Measurements from ENCODE around the gene DHX35. TPM values are rescaled to one million over a fixed set of nuclear protein-coding genes. Genes with fewer than 3 reads are reported as not detected.

Gene DHX35
- total and polyA plus RNA-seq, 2 of the 13 experiments (the other 11 are each of a cell fraction or from before 2014, with no cell fraction given), result 25.8 to 28.7 TPM

DNA sequence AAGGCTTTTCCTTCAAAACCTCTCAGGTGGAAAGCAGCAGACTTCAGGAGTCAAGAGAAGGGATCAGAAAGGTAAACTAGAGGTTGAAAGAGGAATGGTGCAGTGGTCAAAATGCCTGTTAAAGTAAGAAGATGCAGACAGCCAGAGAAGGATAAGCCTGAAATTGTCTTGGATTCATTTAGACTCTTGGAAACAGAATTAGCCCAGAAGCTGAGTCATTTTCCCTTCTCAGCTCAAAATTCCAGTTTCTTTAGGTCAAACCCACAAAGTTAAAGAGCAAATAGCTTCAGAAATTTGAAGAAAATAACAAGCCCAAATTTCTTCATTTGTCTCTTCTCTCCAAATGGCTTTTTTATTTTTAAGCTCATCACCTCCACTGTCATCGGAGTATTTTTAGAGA is 73.9 kb downstream of the DHX35 start:
- H3K9me3 ChIP-seq (ENCODE audit: low read length), result no peaks in the 10 kb centered on the region
- H3K4me1 ChIP-seq (ENCODE audit: insufficient read depth, low read length), result peaks cover 6% of the 10 kb centered on the region; the same call in 1 of the 2 replicates
- H3K27me3 ChIP-seq (ENCODE audit: control insufficient read depth in 1 of 2, insufficient read depth in 2 of 2, low read length in 2 of 2), result no peaks in the 10 kb centered on the region
- BruUV-seq (replicated peaks), result no TSS peak
- H3K4me2 ChIP-seq (ENCODE audit: low read depth, low read length), result no peak overlapping the region
- H3K36me3 ChIP-seq (replicated peaks in 1 of 2; ENCODE audit: control insufficient read depth in 1 of 2, insufficient read depth in 2 of 2, low read length in 2 of 2), result peaks cover 46 to 64% of the 10 kb centered on the region in 2 experiments
- no peak overlapping the region for H3K27ac ChIP-seq (ENCODE audit: extremely low read length, insufficient read depth, low read length)
- in situ Hi-C loops (cut with HindIII; ENCODE audit: extremely low pct_ligation_motif_present, low pct_unique_long_range_greater_than_20kb), result loop anchor here (25.0 kb wide), 1 partner anchor 399 kb away; no protein-coding TSS in a partner anchor
- DNase-seq (ENCODE audit: low spot score) (no peak), FAIRE-seq (no peak), ATAC-seq (no peak)
- H2AFZ ChIP-seq (ENCODE audit: low read length), result no peak overlapping the region
- no peaks in the 10 kb centered on the region for H4K20me1 ChIP-seq (ENCODE audit: insufficient read depth, low read length)
- no peak overlapping the region for H3K9ac ChIP-seq (ENCODE audit: insufficient read depth, low read depth, low read length)
- no peak overlapping the region for H3K4me3 ChIP-seq (replicated peaks in 1 of 3; ENCODE audit: insufficient read depth in 1 of 3, low read depth in 2 of 3, low read length in 3 of 3)
- no peaks in the 10 kb centered on the region for H3K79me2 ChIP-seq (ENCODE audit: insufficient read depth, low read length)
- no peak for TF ChIP-seq KLF6 (CRISPR knock-in tag; IDR thresholded peaks at IDR 0.05)
- TF ChIP-seq, protein P1, sequence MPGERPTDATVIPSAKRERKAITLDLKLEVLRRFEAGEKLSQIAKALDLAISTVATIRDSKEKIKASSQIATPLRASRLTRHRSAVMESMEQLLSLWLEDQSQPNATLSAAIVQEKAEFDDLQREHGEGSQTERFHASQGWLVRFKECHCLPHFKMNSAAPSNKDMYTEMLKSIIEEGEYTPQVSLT (CRISPR knock-in tag; IDR thresholded peaks at IDR 0.05; ENCODE audit: borderline replicate concordance, low read depth), result no peak
- TF ChIP-seq ZNF224 (CRISPR knock-in tag; IDR thresholded peaks at IDR 0.05), result no peak
- TF ChIP-seq GATA4 (IDR thresholded peaks at IDR 0.05; ENCODE audit: borderline replicate concordance, low read depth), result no peak
- intact Hi-C loops (cut with micrococcal nuclease; ENCODE audit: unreplicated experiment), result no loop called here
- WGBS (ENCODE audit: low lambda C conversion rate), result 100% methylated on average over 1 of the region's 1 CpG
- CTCF ChIA-PET (ENCODE audit: low intra/inter-chr PET ratio, low total read pairs), result no interaction called here
- POLR2A ChIA-PET, result no interaction called here

- BruUV-seq (replicated peaks), result no TSS peak
- Histone ChIP-seq H3K27me3 (ENCODE audit: control insufficient read depth in 1 of 2, insufficient read depth in 2 of 2, low read length in 2 of 2) (no peaks in the 10 kb centered on the region), H3K4me2 (ENCODE audit: low read depth, low read length) (no peak overlapping the region), H3K4me3 (replicated peaks in 1 of 3; ENCODE audit: insufficient read depth in 1 of 3, low read depth in 2 of 3, low read length in 3 of 3) (no peak overlapping the region), H3K9me3 (ENCODE audit: low read length) (no peaks in the 10 kb centered on the region), H2AFZ (ENCODE audit: low read length) (no peak overlapping the region), H3K9ac (ENCODE audit: insufficient read depth, low read depth, low read length) (no peak overlapping the region), H3K79me2 (ENCODE audit: insufficient read depth, low read length) (no peaks in the 10 kb centered on the region), H3K36me3 (replicated peaks in 1 of 2; ENCODE audit: control insufficient read depth in 1 of 2, insufficient read depth in 2 of 2, low read length in 2 of 2) (peaks cover 49 to 64% of the 10 kb centered on the region in 2 experiments), H4K20me1 (ENCODE audit: insufficient read depth, low read length) (no peaks in the 10 kb centered on the region), H3K4me1 (ENCODE audit: insufficient read depth, low read length) (no peaks in the 10 kb centered on the region), H3K27ac (ENCODE audit: extremely low read length, insufficient read depth, low read length) (no peak overlapping the region)
- CTCF ChIA-PET (ENCODE audit: low intra/inter-chr PET ratio, low total read pairs), result no interaction called here
- intact Hi-C loops (cut with micrococcal nuclease; ENCODE audit: unreplicated experiment) (no loop called here), in situ Hi-C loops (cut with HindIII; ENCODE audit: extremely low pct_ligation_motif_present, low pct_unique_long_range_greater_than_20kb) (loop anchor here (25.0 kb wide), 1 partner anchor 400 kb away; no protein-coding TSS in a partner anchor)
- POLR2A ChIA-PET, result interaction anchor here (1.2 kb wide), 1 partner anchor 13 kb away, joined by 4 read pairs; no protein-coding TSS in a partner anchor
- no peak for DNase-seq (ENCODE audit: low spot score)
- ATAC-seq, result no peak
- 98% methylated on average over 5 of the region's 5 CpGs for WGBS (ENCODE audit: low lambda C conversion rate)
- FAIRE-seq, result no peak
- TF ChIP-seq ZKSCAN8 (CRISPR knock-in tag; IDR thresholded peaks at IDR 0.05; ENCODE audit: borderline replicate concordance) (no peak), FOXK2 (IDR thresholded peaks at IDR 0.05) (no peak), HMG20B (CRISPR knock-in tag; conservative IDR thresholded peaks at IDR 0.05) (no peak), POGZ (CRISPR knock-in tag; IDR thresholded peaks at IDR 0.05) (no peak), ZNF143 (CRISPR knock-in tag; IDR thresholded peaks at IDR 0.05) (no peak), ZSCAN20 (CRISPR knock-in tag; IDR thresholded peaks at IDR 0.05; ENCODE audit: borderline replicate concordance) (no peak), ZNF318 (CRISPR knock-in tag; IDR thresholded peaks at IDR 0.05) (no peak)
Observed at GRCh38 chr20:39036851-39037250, 74.7 kb downstream of the DHX35 start.

Measured in HepG2 (cell line).